DMS153 treated with DMSO at 0.1 percent for 48 hours (cell line): ENCODE results near the gene CTDSP2.

Experiments used
- DNase-seq: peaks from one replicate; lab custom pipeline; 2025; ENCODE audit not compliant: unreplicated experiment; lab: John Stamatoyannopoulos, UW

CTDSP2 gene

GRCh38 chr12:57817261-57817989, 29.1 kb downstream of the CTDSP2 start:
- DNase-seq: no peak

GRCh38 chr12:57816855-57817151, 29.7 kb downstream of the CTDSP2 start:
- DNase-seq: no peak

DNA sequence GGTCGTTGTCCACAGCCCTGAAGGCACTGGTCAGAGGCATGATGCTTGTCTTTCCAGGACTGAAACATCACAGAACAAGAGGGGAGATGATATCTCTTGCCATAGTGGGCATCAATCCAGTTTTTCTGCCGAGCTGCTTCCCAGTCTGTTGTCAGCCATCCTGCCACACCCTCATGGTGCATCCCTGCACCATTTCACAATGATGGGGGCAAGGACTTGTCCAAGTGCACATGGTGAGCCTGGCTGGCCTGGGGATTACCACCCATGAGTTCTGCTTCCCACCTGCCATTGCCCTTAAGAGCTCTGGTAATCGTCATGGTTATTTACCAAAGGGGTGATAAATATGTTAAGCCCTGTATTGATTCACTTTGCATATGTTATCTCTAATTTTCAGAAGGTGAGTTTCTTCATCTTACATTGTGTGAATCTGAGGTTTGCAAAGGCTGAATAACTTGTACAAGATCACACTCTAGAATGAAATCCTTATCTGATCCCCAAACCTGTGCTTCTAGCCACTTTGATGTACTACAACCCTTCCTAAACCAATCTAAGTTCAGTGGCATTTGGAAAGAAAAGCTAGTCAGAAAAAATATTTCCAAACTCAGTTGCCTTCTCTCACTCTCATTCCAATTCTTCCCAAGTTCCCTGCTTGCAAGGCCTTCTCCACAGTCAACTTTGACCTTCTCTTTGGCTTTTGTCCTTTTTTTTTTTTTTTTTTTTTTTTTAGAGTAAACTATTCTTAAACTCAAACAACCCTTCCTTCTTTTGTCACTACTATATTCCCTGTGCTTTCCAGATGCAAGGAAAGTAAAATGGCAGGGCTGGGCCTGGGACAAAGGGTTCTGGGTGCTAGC, 30.3 kb downstream of the CTDSP2 start:
- no peak for DNase-seq

- peak; percentile 25 for DNase-seq
Measured at GRCh38 chr12:57815177-57816000, 31.1 kb downstream of the CTDSP2 start.

- DNase-seq: no peak
Measured at GRCh38 chr12:57813971-57814772, 32.4 kb downstream of the CTDSP2 start.

DNA sequence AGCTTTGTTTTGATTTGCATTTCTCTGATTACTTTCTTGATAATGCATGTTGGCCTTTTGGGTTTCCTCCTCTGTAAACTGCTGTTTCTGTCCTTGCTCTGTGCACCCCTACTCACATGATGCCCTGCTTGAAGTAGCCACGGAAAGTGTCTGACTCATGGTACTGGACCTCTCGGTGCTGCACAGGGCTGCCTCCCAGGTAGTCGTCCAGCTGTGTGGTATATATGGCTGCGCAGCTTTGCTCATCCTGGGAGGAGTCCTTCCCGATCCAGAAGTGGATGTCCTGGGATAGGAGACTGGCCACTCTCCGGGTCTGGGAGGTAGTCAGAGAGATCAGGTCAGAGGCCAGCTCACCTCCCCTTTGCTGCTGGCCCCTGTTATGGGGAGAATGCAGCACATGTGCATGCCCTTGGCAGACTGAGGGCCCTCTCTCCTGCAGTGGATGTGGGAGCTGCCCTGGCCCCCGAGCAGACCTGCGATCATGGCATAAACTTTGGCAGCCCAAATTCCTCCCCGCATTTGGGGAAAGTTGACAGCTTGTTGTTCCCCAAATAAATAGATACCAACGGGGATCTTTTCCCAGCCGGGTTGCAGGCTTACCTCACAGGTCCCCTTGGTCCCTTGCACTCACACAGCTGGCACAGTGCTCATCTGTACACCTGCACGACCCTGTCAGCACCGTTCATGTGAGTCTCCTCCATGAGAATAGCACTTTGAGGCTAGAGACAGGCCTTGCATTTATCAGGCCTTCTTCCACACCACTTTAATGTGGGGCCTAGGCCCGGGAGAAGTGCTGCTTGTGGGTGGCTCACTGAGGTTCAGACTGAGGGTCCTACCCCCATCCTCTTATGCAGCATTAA, 33.2 kb downstream of the CTDSP2 start:
- no peak for DNase-seq

DNA sequence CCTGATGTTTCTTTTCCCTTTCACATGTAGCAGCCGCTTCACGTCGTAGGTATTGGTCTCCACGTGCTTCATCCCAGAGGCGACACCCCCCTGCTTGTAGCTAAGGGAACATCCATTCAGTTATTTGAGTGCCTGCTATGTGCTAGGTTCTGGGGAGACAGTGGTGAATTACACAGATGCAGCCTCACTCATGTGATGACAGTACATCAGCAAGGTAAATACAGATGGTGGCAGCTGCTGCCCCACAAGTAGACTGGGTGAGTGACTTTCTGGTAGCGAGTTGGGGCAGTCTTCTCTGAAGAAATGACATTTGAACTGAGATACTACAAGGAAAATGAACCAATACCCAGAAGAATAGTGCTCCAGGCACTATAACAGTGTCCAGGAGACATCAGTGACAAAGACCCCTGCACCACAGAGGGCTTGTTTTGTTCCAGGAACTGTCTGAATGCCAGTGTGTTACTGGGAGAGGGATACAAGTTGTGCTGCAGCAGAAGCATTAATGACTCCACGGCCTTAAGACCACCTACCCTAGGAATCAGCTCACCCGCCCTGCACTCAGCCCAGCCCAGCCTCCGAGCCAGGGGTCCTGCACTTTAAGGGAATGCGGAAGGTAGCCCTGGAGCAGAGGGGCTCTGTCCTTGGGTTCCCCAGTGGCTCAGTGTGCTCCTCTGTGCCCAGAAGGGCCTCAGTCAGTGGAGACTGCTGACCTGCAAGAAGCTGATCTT, 35.3 kb downstream of the CTDSP2 start:
- DNase-seq: no peak

DNA sequence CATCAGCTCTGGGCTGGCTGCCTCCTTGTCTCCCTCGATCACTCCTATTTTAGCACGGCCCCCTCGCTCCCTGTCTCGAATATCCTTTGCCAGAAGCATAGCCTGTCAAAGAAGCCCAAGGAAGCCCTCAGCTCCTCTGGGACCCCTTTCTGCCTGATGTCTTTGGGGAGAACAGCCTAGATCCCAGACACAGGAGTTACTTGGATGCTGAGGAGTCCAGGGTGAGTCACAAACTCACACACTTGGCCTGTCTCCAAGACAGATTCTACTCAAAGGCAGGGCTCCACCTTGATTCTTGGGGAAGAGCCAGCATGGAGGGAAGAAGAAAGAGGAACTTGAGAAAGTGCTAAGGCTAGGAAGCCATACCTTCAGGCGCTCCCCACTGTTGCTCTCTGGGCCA, 36.1 kb downstream of the CTDSP2 start:
- DNase-seq: no peak

GRCh38 chr12:57809425-57809824, 37.1 kb downstream of the CTDSP2 start:
- DNase-seq: no peak

- DNase-seq: no peak
Measured at GRCh38 chr12:57808351-57808750, 38.2 kb downstream of the CTDSP2 start.

DNA sequence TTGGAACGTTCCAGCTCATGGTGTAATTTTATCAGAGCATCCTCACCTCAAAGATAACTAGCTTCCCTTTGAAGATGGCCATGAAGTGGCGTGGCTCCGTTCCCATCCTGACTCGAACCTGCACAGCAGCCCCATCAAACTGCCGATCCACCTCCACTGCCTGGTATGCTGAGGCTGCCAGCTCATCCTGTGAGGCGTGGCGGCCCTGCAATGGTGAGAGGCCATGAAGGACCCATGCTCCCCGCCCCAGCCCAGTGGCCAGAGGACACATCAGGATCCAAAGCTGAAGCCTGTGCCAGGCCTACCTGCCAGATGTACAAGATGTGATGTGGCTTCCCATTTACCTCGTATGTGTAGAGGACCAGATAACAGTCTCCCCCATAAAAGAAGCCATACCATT, 39.2 kb downstream of the CTDSP2 start:
- DNase-seq: no peak

GRCh38 chr12:57806677-57807076, 39.9 kb downstream of the CTDSP2 start:
- DNase-seq: no peak

GRCh38 chr12:57803319-57803893, 43.1 kb downstream of the CTDSP2 start:
- peak; percentile 17 for DNase-seq

DNA sequence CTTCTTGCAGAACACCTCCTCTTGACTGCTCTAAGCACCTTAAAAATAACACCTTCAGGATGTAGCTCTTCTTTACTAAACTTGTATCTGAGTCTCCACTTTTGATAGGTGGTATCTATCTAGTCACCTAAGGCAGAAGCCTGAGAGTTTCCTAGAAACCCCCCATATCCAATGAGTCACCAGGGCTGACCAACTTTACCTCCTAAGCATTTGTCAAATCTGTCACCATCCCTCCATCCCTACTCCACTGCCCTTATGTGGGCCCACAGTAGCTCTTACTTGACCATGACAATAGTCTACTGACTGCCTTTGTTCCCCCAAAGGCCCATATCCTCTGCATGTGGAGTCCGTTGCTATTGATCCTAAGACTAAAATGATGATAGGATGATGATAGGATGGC, 43.9 kb downstream of the CTDSP2 start:
- DNase-seq: no peak

- no peak for DNase-seq
Measured at GRCh38 chr12:57800965-57801364, 45.6 kb downstream of the CTDSP2 start.

DNA sequence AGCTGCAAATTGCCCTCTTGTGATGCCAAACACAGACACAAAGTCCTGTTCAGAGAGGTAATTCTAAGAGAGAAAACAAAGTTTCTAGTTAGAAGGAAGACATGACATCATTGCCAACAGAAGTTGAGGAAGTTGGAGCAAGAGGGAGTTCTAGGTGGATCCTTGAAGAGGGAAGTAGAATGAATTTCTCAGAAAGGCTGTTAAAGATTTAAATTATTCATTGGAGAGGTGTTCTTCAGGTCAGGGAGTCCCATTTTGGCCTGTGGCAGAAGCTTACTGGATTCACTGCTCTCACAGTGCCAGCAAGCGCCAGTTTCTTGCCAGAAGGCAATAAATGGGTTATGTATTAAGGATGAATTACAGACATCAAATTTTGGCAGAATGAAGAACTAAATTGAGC, 48.6 kb downstream of the CTDSP2 start:
- DNase-seq: no peak

- no peak for DNase-seq
Measured at GRCh38 chr12:57796996-57797395, 49.5 kb downstream of the CTDSP2 start.

GRCh38 chr12:57795354-57795753, 51.2 kb downstream of the CTDSP2 start:
- no peak for DNase-seq

DNA sequence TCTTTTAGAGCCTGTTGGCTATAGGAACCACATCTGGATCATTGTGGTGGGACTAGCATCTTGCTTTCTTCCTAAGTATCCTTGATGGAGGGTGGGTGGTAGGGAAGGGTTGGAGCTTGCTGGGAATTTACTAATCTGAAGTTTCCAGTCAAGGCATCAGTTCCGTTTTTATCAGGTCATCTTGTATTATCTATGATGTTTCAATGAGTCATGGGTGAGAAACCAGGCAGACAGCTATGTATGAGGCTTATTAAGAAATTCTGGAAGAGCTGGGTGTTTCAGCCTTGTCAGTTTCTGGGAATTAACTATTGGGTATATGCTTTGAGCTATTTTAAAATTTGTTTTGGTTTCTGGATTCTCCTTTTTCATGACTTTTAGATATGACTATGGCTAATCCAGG, 52.6 kb downstream of the CTDSP2 start:
- no peak for DNase-seq
